Neural progenitor cell (in vitro differentiated cells): Measurements from ENCODE around the gene ISL2.

Experiments used
- EZH2 ChIP-seq: fragments of 200-600 bp; sonication (generic); IDR thresholded peaks from 2 replicates; pipeline ENCODE4 v1.6.1; 2017; ENCODE audit warnings: antibody characterized with exemption, mild to moderate bottlenecking, moderate library complexity
- EZH2phosphoT487 ChIP-seq: fragments of 200-600 bp; sonication (generic); IDR thresholded peaks from 2 replicates; pipeline ENCODE4 v1.6.1; 2017; ENCODE audit warnings: antibody characterized with exemption
- TF ChIP-seq, protein P1 (sequence below): fragments of 200-600 bp; sonication (generic); IDR thresholded peaks from 2 replicates; pipeline ENCODE4 v1.5.1; 2017; ENCODE audit warnings: antibody characterized with exemption, mild to moderate bottlenecking

DNA sequence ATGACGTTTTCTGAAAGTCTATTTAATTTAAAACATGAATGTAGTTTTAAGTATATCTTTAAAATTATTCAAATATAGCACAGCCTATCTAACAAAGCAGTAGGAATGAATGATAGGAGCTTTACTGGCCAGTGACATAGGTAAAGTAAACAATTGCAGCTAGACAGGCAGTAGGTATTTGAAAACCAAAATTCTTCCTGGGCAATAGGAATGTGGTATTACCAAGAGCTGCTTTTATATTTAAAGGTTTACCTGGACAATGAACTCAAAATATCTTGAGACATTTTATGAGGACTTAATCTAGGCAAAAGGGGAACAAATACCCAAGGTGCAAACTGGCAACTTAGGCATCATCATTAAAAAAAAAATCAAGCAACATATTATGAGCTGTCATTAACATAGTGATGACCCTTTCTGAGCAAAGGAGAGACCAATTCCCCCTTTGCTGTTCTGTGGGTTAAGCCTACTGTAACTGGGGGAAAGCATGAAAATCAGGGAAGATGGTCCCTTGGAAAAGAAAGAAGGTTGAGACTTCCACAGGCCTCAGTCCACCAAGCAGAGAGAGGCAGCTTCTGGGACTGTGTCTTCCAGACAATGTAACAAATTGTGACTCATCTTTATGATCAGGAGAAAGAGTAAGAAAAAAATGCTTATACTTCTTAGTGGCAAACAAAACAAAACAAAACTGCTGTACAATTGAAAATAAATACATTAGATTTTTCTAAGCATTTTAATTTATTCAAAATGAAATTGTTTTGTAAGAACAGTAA is 12.9 kb downstream of the ISL2 start:
- no peak for TF ChIP-seq EZH2
- TF ChIP-seq, protein P1, sequence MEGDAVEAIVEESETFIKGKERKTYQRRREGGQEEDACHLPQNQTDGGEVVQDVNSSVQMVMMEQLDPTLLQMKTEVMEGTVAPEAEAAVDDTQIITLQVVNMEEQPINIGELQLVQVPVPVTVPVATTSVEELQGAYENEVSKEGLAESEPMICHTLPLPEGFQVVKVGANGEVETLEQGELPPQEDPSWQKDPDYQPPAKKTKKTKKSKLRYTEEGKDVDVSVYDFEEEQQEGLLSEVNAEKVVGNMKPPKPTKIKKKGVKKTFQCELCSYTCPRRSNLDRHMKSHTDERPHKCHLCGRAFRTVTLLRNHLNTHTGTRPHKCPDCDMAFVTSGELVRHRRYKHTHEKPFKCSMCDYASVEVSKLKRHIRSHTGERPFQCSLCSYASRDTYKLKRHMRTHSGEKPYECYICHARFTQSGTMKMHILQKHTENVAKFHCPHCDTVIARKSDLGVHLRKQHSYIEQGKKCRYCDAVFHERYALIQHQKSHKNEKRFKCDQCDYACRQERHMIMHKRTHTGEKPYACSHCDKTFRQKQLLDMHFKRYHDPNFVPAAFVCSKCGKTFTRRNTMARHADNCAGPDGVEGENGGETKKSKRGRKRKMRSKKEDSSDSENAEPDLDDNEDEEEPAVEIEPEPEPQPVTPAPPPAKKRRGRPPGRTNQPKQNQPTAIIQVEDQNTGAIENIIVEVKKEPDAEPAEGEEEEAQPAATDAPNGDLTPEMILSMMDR = no peak
- TF ChIP-seq EZH2phosphoT487 = no peak
